D721Med (cell line): ENCODE measurements around the gene IL9.

Source experiments
- DNase-seq: peaks from one replicate; pipeline ENCODE4 v3.0.0; 2011; ENCODE audit warnings: low spot score; ENCODE audit not compliant: insufficient read length
- FAIRE-seq: peaks from 2 replicates; lab custom pipeline; 2011; peaks lifted over from hg19 to GRCh38; lab: Jason Lieb, UNC
- CTCF ChIP-seq: IDR thresholded peaks from 2 replicates; pipeline ENCODE4 v1.5.1; 2012; ENCODE audit warnings: mild to moderate bottlenecking, control low read depth; ENCODE audit not compliant: insufficient read depth; ENCODE audit errors: missing control alignments

Gene IL9

GRCh38 chr5:135913713-135914626 is 18.3 kb upstream of the IL9 start:
- FAIRE-seq (no peak), DNase-seq (no peak)
- TF ChIP-seq CTCF: no peak

- DNase-seq (no peak), FAIRE-seq (no peak)
- TF ChIP-seq CTCF: no peak
These were observed 9.5 kb upstream of the IL9 start for GRCh38 chr5:135905144-135905543.

- no peak for TF ChIP-seq CTCF
- DNase-seq (no peak), FAIRE-seq (no peak)
These were observed 6.0 kb upstream of the IL9 start for GRCh38 chr5:135901633-135902032.

- no peak for FAIRE-seq
- no peak for TF ChIP-seq CTCF
- no peak for DNase-seq
These were observed 4.6 kb upstream of the IL9 start for GRCh38 chr5:135900276-135900675.

GRCh38 chr5:135898651-135899050 is 3.0 kb upstream of the IL9 start:
- TF ChIP-seq CTCF: no peak
- FAIRE-seq (no peak), DNase-seq (no peak)

- FAIRE-seq (no peak), DNase-seq (no peak)
- no peak for TF ChIP-seq CTCF
These were observed 852 bp downstream of the IL9 start for GRCh38 chr5:135894789-135895188.

- FAIRE-seq (no peak), DNase-seq (no peak)
- TF ChIP-seq CTCF: no peak
These were observed 1.4 kb downstream of the IL9 start for GRCh38 chr5:135894276-135894675.
